ENCODE results near the gene FIGNL2.

Gene FIGNL2

DNA sequence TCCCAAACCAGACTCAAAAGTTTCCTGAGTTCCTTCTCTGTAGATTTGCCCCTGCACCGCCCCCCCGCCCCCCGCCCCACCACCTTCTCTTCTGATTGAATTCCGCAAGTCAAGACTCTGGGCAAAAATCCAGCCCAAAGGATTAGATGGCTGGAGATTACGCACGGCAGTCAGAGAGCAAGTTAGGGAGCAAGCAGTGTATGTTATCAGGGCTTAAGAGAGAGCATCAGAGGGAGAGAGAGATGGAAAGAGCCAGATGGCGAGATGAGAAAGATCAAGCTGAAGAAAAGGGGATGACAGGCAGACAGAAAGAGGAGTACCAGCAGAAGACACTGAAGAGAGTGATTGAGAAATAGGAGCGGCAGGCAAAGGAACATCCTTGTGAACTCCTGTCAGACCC lies 25.5 kb upstream of the FIGNL2 start:
- no peak for DNase-seq

- DNase-seq: no peak
Observed at GRCh38 chr12:51873251-51873994, 24.9 kb upstream of the FIGNL2 start.

GRCh38 chr12:51872689-51872981 lies 24.1 kb upstream of the FIGNL2 start:
- no peak for DNase-seq

DNA sequence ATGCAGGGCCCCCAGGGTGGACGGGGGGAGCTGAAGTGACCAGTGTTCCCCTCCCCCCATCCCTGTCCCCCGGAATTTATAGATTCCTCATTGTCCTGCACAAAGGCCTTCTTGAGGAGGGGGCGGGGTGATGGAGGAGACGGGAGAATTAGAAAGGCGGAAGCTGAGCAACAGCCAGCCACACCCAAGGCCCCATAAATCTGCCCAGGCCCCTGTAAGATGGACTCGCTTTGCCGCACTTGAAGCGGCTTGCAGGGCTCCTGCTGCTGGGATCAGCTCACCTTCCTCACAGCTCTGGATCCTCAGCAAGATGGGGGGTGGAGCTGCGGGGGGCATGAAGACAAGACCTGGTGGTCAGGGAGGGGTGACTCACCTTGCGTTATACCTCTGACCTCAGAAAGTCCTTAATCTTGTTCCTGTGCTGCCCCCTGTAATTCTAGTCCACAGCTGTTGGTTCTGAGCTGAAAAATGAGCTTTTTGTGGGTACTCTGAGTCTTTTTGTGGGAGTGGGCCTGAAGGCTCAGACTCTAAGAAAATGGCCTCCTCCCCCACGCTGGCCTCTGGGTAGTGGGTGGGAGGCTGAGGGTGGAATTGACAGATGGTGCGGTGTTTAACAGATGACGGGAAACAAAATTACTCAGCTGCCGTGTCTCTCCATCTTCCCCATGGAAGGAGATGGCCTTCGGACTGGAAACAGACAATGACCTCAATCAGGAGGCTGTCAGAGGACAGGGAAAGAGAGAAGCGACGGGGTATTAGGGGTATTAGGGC lies 23.6 kb upstream of the FIGNL2 start:
- DNase-seq: no peak

DNA sequence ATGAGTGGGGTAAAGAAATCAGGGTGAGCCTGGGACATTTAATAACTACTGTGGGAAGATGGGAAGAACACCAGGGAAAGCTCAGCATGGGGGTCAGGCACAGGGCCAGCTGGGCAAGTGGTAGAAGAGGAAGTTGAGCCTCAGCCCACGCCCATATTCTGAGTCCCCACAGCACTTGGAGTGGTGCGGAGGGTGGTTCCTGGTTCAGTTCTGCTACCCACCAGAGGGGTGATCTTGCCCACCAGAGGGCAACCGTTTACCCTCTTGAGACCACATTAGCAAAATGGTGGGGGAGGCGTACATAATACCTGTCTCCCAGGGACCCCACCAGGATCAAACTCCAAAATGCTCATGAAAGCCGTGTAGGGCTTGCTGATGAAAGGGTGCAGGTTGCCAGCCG lies 22.6 kb upstream of the FIGNL2 start:
- no peak for DNase-seq

- DNase-seq: no peak
Observed at GRCh38 chr12:51870504-51870903, 22.0 kb upstream of the FIGNL2 start.

DNA sequence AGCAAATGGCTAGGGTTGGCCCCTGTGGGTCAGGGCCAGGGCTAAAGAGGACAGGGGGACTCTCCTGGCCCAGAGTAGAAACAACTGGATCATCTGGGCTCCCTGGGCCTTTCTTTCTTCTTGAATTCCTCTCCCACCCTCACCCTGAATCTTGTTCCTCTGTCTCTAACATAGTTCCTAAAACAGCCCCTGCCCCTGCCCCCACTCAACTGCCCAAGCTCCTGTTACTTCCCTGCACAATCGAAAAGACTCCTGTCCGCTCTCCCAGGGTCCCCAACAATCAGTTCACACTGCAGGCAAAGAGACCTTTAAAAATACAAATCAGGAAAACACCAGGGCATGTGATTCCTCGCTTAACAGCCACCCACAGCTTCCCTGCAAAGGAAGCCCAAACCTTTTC lies 21.4 kb upstream of the FIGNL2 start:
- no peak for DNase-seq

GRCh38 chr12:51869496-51869865 lies 21.0 kb upstream of the FIGNL2 start:
- DNase-seq: no peak

DNA sequence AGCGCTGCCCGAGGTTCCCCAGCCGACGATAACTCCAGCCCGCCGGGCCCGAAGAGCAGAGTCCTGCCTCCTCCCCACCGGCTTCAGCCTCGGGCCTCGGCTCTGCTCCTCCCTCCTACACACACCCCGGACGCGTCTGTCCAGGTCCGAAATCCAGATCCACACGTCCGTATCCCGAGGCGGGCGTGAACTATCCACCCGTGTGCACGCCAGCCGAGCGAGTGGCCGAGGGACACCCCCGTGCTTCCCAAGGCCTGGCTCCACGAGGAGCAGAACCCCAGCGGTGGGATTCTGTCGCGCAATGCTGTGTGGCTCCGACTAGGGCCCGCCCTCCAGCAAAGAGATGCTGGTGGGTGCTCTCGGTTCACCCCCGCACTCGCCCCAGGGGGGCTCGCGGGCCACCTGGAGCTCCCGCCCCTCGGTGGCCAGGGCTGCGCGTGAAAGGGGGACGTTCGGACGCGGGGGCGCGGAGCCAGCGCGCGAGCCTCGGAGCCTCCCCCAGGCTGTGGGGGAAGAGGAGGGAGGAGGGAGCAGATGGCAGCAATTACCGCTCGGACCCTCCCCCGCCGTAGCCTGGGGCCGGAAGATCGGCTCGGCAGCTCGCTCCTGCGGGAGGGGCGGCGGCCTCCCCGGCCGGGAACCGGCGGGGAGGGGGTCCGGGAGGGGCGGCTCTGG lies 20.4 kb upstream of the FIGNL2 start:
- DNase-seq: no peak

GRCh38 chr12:51867796-51868428 lies 19.4 kb upstream of the FIGNL2 start:
- no peak for DNase-seq

- DNase-seq: no peak
Observed at GRCh38 chr12:51867371-51867770, 18.9 kb upstream of the FIGNL2 start.

- DNase-seq: no peak
Observed at GRCh38 chr12:51866762-51867161, 18.2 kb upstream of the FIGNL2 start.

DNA sequence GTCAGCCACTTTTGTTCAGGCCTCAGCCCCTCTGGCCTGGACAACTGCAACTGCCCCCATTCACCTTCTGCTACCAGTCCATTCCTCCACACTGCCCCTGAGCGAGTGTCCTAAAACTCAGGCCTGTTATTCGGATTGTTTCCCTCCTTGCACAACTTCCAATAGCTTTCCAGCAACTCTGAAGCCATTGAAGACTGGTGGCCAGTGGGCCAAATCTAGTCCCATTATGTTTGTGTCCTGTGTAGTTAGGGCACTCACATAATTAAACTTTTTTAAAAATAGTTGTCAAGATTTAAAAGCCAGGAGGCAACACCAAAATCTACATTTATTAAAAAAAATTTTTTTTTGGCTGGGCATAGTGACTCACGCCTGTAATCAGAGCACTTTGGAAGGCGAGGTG lies 17.8 kb upstream of the FIGNL2 start:
- no peak for DNase-seq

DNA sequence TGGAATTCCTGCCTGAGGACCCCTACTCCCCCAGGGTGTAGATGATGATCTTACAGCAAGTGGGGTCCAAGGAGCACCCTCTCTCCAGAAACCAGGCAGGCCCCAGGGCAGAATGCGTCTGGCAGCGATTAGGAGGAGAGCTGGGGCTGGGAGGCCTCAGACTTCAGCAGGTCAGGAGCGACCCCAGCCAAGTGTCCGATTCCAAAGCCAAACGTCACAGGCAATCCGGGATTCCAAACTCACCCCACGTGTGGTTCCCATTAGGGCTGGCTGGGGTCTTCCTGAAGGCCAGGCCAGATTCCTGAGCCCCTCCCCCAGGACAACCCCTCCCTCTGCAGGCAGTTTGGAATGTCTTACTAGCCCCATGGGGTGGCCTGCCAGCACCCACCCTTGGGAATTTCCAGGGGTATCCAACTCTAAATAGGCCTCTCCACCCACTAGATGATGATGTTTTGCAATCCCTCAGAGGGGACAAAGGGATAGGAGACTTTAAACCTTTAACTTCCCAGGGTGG lies 17.3 kb upstream of the FIGNL2 start:
- DNase-seq: no peak

- DNase-seq: no peak
Observed at GRCh38 chr12:51864833-51865670, 16.5 kb upstream of the FIGNL2 start.

GRCh38 chr12:51863933-51864832 lies 15.7 kb upstream of the FIGNL2 start:
- no peak for DNase-seq

GRCh38 chr12:51863363-51863932 lies 14.9 kb upstream of the FIGNL2 start:
- no peak for DNase-seq

DNA sequence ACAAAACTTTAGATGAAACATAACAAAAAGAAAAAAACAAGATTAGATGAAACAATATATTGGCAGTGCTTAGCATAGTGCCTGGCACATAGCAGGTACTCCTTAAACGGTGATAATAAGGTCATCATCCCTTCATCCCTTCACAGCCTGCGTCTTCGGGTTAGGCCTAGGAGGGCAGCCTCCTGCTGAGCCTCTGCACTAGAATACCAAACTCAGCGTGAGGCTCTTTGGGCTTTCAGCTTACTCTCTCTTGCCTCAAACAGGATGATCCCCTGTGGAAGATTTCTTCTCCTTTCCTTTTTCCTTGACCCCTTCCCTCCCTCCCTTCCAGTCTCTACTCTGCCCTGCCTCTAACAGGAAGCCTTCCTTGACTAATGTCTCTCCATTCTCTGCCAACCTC lies 14.4 kb upstream of the FIGNL2 start:
- DNase-seq: no peak

DNA sequence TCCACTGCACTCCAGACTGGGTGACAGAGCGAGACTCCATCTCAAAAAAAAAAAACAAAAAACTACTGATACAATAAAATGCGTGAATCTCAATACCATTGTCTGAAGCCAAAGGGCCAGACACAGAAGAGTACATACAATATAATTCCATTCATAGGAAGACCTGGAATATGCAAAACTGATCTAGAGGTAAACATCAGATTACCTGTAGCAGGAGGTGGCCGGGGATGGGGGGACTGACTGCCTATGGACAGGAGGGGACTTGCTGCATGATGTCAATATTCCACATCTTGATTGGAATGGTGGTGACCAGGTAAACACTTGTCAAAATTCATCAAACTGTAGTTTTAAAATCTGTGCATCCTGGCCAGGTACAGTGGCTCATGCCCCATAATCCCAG lies 12.5 kb upstream of the FIGNL2 start:
- no peak for DNase-seq

- DNase-seq: no peak
Observed at GRCh38 chr12:51855586-51856428, 7.3 kb upstream of the FIGNL2 start.

All from activated effector memory CD4-positive, alpha-beta T cell treated with Interleukin-2 at 50 U/mL for 16 hours (primary cell).